CD4-positive, alpha-beta T cell treated with Interleukin-4 for 1 hour (primary cell): ENCODE measurements around the gene NCOA7.
"Not testable (repeated sequence)": the region's sequence is repeated elsewhere in the genome, so short reads cannot be mapped to it uniquely, and the experiment has no call there.

Source experiments
- DNase-seq, 2 donors: peaks; one replicate each; pipeline ENCODE4 v3.0.0-alpha.2; 2020 to 2022

NCOA7 gene

GRCh38 chr6:125924697-125925358 lies 134.1 kb downstream of the NCOA7 start:
- no peak for DNase-seq

- DNase-seq, result no peak
Observed at GRCh38 chr6:125926711-125927110, 136.0 kb downstream of the NCOA7 start.

GRCh38 chr6:125927761-125928160 lies 137.0 kb downstream of the NCOA7 start:
- no peak for DNase-seq

DNA sequence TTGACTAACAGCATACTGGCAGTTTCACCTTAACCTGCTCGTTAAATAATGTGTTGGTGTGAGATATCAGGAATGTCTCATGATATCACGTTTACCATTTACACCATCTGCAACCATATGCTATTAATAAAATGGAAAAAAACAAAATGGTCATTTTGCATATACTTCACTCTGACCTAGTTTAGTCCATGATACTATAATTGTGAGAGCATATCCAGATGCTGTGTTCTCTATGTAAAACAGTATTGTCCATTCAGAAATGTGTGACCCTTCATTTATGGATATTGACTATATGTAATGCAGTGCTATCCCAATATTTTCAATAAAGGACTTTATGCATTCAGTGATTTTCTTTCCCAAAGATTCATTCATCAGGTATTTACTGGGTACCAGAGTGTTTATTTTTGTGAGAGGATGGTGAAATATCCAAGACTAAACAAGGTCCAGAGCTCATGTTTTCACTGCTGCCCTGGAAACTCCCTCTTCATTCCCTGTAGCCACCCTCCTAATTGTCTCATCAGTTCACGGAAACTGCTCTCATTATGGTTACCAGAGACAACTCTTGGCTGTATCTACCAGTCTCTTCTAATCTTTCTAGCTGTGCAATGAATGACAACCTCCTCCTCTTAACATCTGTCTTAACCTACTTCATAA lies 140.1 kb downstream of the NCOA7 start:
- no peak for DNase-seq

DNA sequence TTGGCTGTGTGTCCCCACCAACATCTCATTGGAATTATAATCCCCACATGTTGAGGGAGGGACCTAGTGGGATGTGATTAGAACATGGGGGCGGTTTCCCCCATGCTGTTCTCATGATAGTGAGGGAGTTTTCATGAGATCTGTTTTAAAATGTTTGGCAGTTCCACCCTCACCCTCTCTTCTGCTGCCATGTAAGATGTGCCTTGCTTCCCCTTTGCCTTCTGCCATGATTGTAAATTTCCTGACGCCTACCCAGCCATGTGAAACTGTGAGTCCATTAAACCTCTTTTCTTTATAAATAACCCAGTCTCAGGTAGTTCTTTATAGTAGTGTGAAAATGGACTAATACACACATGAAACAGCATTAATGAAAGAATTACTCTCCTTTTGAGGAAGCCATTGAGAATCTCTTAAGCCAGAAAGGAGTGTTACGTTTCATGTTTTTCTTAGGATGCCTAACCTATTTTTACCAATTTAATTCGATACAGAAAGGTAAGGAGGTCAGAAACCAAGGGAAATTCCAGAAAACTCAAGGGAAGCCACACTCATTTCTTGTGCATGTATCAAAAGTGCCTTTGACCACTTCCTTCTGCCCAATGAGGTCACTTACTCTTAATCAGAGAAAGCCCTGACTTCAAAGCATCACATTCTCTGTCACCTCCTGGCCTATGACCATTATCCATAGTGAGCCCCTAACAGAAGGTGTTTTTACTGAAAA lies 141.1 kb downstream of the NCOA7 start:
- DNase-seq, result no peak

GRCh38 chr6:125932451-125932795 lies 141.7 kb downstream of the NCOA7 start:
- no peak for DNase-seq

DNA sequence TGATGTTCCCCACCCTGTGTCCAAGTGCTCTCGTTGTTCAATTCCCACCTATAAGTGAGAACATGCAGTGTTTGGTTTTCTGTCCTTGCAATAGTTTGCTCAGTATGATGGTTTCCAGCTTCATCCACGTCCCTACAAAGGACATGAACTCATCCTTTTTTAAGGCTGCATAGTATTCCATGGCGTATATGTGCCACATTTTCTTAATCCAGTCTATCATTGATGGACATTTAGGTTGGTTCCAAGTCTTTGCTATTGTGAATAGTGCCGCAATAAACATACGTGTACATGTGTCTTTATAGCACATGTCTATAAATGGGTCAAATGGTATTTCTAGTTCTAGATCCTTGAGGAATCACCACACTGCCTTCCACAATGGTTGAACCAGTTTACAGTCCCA lies 144.8 kb downstream of the NCOA7 start:
- not testable (repeated sequence) for DNase-seq

GRCh38 chr6:125939026-125939425 lies 148.3 kb downstream of the NCOA7 start:
- DNase-seq, result no peak

DNA sequence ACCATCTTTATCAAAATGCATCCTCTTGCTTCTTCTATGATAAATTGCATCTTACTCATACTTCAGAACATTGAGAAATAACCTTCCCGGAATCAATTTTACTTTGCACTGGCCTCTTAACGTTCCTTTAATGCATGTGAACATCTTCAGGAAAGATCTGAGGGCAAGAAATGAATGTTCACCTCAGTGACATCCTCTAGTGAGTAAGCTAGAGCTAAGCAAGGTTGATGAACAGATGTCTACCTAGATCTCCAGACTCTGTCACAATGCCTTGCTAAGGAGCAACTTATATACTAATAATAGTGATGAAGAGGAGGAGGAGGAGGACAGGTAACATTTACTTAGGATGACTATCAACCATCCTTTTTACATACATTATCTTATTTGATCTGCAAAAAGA lies 149.0 kb downstream of the NCOA7 start:
- no peak for DNase-seq

GRCh38 chr6:125940247-125941041 lies 149.7 kb downstream of the NCOA7 start:
- DNase-seq, result no peak

- no peak for DNase-seq
Observed at GRCh38 chr6:125942672-125943527, 152.1 kb downstream of the NCOA7 start.

- no peak for DNase-seq
Observed at GRCh38 chr6:125943528-125944433, 153.0 kb downstream of the NCOA7 start.

GRCh38 chr6:125944434-125944816 lies 153.7 kb downstream of the NCOA7 start:
- no peak for DNase-seq

- no peak for DNase-seq
Observed at GRCh38 chr6:125944896-125945295, 154.1 kb downstream of the NCOA7 start.

GRCh38 chr6:125945378-125946141 lies 154.8 kb downstream of the NCOA7 start:
- DNase-seq, result no peak

DNA sequence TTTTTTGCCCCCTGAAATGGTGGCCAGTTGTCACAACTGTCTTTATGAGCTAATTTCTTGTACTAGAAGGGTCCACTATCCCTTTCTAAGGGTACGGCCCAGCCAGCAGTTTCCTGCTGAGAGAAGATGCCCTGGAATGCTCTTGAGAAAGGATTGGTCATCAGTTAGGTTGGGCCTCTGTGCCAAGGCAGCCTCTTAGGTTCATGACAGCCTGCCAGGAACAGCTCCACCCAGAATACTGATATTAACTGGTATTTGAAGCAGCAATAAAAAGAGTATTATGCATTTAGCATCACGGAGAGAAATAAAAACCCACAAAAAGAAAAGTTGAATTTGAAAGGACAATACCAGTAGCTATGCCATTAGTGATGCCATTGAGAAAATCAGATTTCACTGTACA lies 156.9 kb downstream of the NCOA7 start:
- no peak for DNase-seq

- DNase-seq, result no peak
Observed at GRCh38 chr6:125948455-125948854, 157.7 kb downstream of the NCOA7 start.

DNA sequence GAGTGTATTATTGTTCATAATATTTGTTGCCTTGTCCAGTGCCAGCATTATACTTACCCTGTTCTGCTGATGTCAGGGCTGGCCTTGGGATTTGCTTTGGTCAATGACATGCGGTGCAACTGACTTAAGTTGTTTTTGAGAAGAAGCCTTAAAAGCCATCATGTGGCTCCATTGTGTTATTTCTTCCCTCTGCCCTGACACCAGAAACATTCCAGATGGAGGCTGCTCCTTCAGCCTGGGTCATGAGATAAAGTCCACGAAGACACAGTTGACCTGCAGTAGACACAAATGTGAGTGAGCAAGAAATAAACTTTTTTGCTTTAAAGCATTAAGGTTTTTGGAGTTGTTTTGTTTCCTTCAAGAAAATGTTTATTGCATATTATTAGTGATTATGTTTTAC lies 158.3 kb downstream of the NCOA7 start:
- DNase-seq, result no peak

DNA sequence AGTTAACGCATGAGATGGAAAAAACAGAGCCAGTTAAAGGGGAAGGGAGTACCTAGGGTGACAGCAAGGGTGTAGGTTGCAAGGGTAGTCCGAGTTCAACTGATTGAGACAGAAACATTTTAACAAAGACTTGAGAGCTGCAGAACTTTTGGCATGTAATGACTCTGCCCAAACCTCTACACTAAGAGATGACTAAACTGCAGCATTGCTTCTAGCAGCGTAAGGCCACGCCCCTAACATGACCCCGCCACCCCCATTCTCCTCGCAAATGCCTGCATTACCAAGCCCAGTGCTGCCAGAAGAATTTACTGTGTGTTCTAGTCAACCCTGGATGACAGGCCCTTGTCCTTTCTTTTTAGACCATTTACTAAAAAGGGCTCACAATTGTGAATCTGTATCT lies 159.5 kb downstream of the NCOA7 start:
- no peak for DNase-seq

GRCh38 chr6:125950716-125951115 lies 160.0 kb downstream of the NCOA7 start:
- DNase-seq, result not testable (repeated sequence)

DNA sequence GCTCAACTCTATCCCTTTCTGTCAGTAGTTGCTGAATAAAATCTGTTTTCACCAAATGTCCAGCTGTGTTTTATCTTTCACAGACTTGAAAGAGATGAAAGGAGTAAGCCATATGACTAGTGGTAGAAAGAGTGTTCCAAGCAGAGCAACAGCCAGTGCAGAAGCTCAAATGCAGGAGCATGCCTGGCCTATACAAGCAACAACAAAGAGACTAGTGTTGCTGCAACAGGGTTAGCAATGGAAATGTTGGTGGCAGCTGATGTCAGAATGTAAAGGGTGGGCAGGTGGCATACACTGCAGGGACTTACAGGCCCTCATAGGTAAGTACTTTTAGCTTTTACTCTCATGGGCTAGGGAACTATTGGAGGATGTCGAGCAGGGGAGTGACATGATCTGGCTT lies 160.6 kb downstream of the NCOA7 start:
- no peak for DNase-seq
